Aorta (tissue), 5 donors: ENCODE measurements around the gene TTLL5. TPM values are rescaled to one million over a fixed set of nuclear protein-coding genes. Genes with fewer than 3 reads are reported as not detected.
"Not testable (repeated sequence)": the region's sequence is repeated elsewhere in the genome, so short reads cannot be mapped to it uniquely, and the experiment has no call there.

Source experiments
- ATAC-seq: fragments of 200-7000 bp; cut with Tn5 transposase; one replicate; pipeline ENCODE4 v1.9.1; 2022; ENCODE audit warnings: moderate library complexity; ENCODE audit not compliant: low FRiP score
- DNase-seq, 2 donors: peaks; one replicate each; pipeline ENCODE4 v3.0.0-alpha.2; 2020
- H3K27ac ChIP-seq, 2 donors: one replicate each; pipeline ENCODE4 v1.5.1; 2013; ENCODE audit warnings: low read length in 2 of 2, mild to moderate bottlenecking in 2 of 2, moderate library complexity in 2 of 2, control low read depth in 1 of 2, inconsistent platforms in 1 of 2, low read depth in 1 of 2
- H3K27me3 ChIP-seq, 2 donors: one replicate each; pipeline ENCODE4 v1.6.1; 2013; ENCODE audit warnings: control low read depth in 1 of 2, low read length in 1 of 2, mild to moderate bottlenecking in 1 of 2, moderate library complexity in 1 of 2; ENCODE audit not compliant: insufficient read depth in 2 of 2, control insufficient read depth in 1 of 2
- H3K36me3 ChIP-seq, 2 donors: one replicate each; pipeline ENCODE4 v1.6.1; 2013; ENCODE audit warnings: control low read depth in 1 of 2, low read length in 1 of 2, mild to moderate bottlenecking in 1 of 2; ENCODE audit not compliant: insufficient read depth in 2 of 2, control insufficient read depth in 1 of 2
- H3K4me1 ChIP-seq, 2 donors: one replicate each; pipeline ENCODE4 v1.6.1; 2013; ENCODE audit warnings: low read length in 2 of 2, control low read depth in 1 of 2, mild to moderate bottlenecking in 1 of 2, moderate library complexity in 1 of 2; ENCODE audit not compliant: insufficient read depth in 2 of 2, control insufficient read depth in 1 of 2
- H3K4me3 ChIP-seq, 2 donors: one replicate each; pipeline ENCODE4 v1.5.1; 2013; ENCODE audit warnings: low read length in 2 of 2, control low read depth in 1 of 2, mild to moderate bottlenecking in 1 of 2
- H3K9me3 ChIP-seq: one replicate; pipeline ENCODE4 v1.6.1; 2013; ENCODE audit warnings: mild to moderate bottlenecking, low read length; ENCODE audit not compliant: control insufficient read depth
- WGBS, 2 donors: extraction: QIAGEN DNeasy Blood & Tissue Kit; methylation state at CpG; one replicate each; pipeline ENCODE4 v1.1.7; 2013; 5-methylcytosine and 5-hydroxymethylcytosine counted together
- intact Hi-C, 2 donors: fragments of 100-400 bp; cut with DNase I; formaldehyde crosslinking; loops; one replicate each; pipeline versions ENCODE4 v1.14.2 to v1.15.0; 2022
- polyA plus RNA-seq, 2 donors: library from polyadenylated mRNA; stranded (reverse); fragments of 200-250 nt; gene quantifications; one replicate each; pipeline ENCODE4 v1.2.3, GENCODE V29; 2013
- total RNA-seq, 2 donors: library from RNA; stranded (reverse); fragmentation: NEBNext Ultra II Directional; extraction: Animal tissue kit (Norgen Biotek cat#: 25700); gene quantifications; one replicate each; pipeline ENCODE4 v1.2.1, GENCODE V29; 2021
- donor health status: healthy with polysubstance abuse.
- donor health status: Bipolar disorder and iron deficiency.
- donor health status: DM: no; HTN: no; CAD: no.
- donor health status: DM: no; HTN: no; CAD: no.
- donor health status: DM: yes; HTN: yes; CAD: no.

Gene TTLL5
- total and polyA plus RNA-seq, 4 donors: 7.7 to 40.8 (median 22.8) TPM

- 95 to 99% methylated on average over 2 of the region's 2 CpGs for WGBS, 2 donors
- ATAC-seq (no peak), DNase-seq (no peak)
- Histone ChIP-seq H3K4me1 (no peaks in the 10 kb centered on the region), H3K36me3 (no peaks in the 10 kb centered on the region), H3K9me3 (no peaks in the 10 kb centered on the region), H3K27ac (no peak overlapping the region), H3K4me3 (no peak overlapping the region), H3K27me3 (no peaks in the 10 kb centered on the region)
- intact Hi-C loops: no loop called here
Observed at GRCh38 chr14:75915045-75915444, 254.0 kb downstream of the TTLL5 start.

GRCh38 chr14:75917322-75917945 is 256.4 kb downstream of the TTLL5 start:
- Histone ChIP-seq H3K4me3 (no peak overlapping the region), H3K36me3 (no peaks in the 10 kb centered on the region), H3K27me3 (no peaks in the 10 kb centered on the region), H3K4me1 (no peaks in the 10 kb centered on the region), H3K9me3 (no peaks in the 10 kb centered on the region), H3K27ac (no peak overlapping the region)
- ATAC-seq: no peak
- DNase-seq: no peak
- WGBS, 2 donors: 89 to 90% methylated on average over 10 of the region's 10 CpGs
- intact Hi-C loops: no loop called here

GRCh38 chr14:75917946-75918335 is 256.9 kb downstream of the TTLL5 start:
- intact Hi-C loops: no loop called here
- DNase-seq: no peak
- ATAC-seq: no peak
- Histone ChIP-seq H3K4me3 (no peak overlapping the region), H3K36me3 (no peaks in the 10 kb centered on the region), H3K4me1 (no peaks in the 10 kb centered on the region), H3K9me3 (no peaks in the 10 kb centered on the region), H3K27ac (no peak overlapping the region), H3K27me3 (no peaks in the 10 kb centered on the region)
- WGBS, 2 donors: 71 to 77% methylated on average over 1 of the region's 1 CpG

DNA sequence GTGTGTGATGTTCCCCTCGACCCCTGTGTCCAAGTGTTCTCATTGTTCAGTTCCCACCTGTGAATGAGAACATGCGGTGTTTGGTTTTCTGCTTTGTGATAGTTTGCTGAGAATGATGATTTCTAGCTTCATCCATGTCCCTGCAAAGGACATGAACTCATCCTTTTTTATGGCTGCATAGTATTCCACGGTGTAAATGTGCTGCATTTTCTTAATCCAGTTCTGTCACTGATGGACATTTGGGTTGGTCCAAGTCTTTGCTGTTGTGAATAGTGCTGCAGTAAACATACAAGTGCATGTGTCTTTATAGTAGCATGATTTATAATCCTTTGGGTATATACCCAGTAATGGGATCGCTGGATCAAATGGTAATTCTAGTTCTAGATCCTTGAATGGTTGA is 259.4 kb downstream of the TTLL5 start:
- intact Hi-C loops: not testable (repeated sequence)

GRCh38 chr14:75925141-75925840 is 264.2 kb downstream of the TTLL5 start:
- H3K4me1 ChIP-seq, H3K27ac ChIP-seq, H3K27me3 ChIP-seq, intact Hi-C loops, H3K9me3 ChIP-seq, H3K36me3 ChIP-seq, H3K4me3 ChIP-seq, ATAC-seq, DNase-seq: not testable (repeated sequence)
- 95 to 96% methylated on average over 33 to 51 of the region's 54 CpGs for WGBS, 2 donors

More for the DNA sequence above, 259.4 kb downstream of the TTLL5 start:
- H3K4me3 ChIP-seq, ATAC-seq, DNase-seq, H3K36me3 ChIP-seq, H3K4me1 ChIP-seq, H3K27me3 ChIP-seq, H3K27ac ChIP-seq, H3K9me3 ChIP-seq: not testable (repeated sequence)
- WGBS, 2 donors: 85 to 98% methylated on average over 4 of the region's 4 CpGs

DNA sequence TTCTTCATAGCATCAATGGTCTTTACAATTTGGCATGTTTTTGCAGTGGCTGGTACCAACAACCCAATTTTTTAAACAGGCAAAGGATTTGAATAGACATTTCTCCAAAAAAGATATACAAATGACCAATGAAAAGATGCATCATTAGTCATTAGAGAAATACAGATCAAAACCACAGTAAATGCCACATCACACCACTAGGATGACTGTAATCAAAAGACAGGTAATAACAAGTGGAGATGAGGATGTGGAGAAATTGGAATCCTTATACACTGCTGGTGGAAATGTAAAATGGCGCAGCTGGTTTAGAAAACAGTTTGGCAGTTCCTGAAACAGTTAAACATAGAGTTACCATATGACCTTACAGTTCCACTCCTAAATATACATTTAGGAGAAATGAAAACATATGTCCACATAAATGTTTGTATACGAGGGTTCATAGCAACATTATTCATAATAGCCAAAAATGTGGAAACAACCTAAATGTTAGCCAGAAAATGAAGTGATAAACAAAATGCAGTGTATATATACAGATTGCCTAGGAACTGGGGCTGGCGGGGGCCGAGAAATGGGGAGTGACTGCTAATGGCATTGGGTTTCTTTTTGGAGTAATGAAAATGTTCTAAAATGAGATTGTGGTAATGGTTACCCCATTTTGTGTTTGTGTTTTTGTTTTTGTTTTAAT is 265.5 kb downstream of the TTLL5 start:
- Histone ChIP-seq H3K27ac (no peak overlapping the region), H3K36me3 (no peaks in the 10 kb centered on the region), H3K9me3 (no peaks in the 10 kb centered on the region), H3K4me1 (no peaks in the 10 kb centered on the region), H3K27me3 (no peaks in the 10 kb centered on the region), H3K4me3 (no peak overlapping the region)
- intact Hi-C loops: no loop called here
- no peak for ATAC-seq
- no peak for DNase-seq
- WGBS, 2 donors: 94 to 97% methylated on average over 4 of the region's 4 CpGs

DNA sequence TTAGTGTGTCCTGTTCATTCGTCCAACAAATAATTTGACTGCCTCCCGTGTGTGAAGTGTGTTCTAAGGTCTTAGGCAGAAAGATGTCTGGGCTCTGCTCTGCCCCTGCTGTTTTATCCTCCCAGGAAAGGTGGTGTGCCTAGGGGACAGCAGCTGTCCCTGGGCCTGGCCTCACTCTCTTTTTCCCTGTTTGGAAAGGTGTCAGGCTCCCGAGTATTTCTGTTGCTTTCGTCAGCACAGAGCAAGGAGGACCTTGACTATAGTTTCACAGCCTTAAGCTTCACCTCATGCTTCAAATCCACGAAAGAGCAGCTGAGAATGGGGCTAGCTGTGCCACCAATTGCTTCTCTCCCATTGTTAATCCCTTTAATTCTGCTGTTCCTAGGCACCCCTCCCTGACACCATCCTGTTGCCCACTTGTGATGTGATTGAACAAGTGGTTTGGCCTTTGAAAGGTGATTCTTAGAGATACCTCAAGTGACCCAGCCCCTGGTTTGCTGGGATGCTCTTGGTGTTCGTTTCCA is 266.6 kb downstream of the TTLL5 start:
- DNase-seq: no peak
- Histone ChIP-seq H3K36me3 (no peaks in the 10 kb centered on the region), H3K4me3 (no peak overlapping the region), H3K9me3 (no peaks in the 10 kb centered on the region), H3K27ac (no peak overlapping the region), H3K27me3 (no peaks in the 10 kb centered on the region), H3K4me1 (no peaks in the 10 kb centered on the region)
- intact Hi-C loops: no loop called here
- ATAC-seq: no peak
- WGBS, 2 donors: 79% methylated on average over 6 of the region's 6 CpGs

GRCh38 chr14:75928690-75929181 is 267.7 kb downstream of the TTLL5 start:
- DNase-seq (no peak), ATAC-seq (no peak)
- Histone ChIP-seq H3K27ac (no peak overlapping the region), H3K4me3 (no peak overlapping the region), H3K27me3 (no peaks in the 10 kb centered on the region), H3K36me3 (no peaks in the 10 kb centered on the region), H3K9me3 (no peaks in the 10 kb centered on the region), H3K4me1 (no peaks in the 10 kb centered on the region)
- WGBS, 2 donors: 61 to 72% methylated on average over 5 of the region's 5 CpGs
- intact Hi-C loops: no loop called here
